ENCODE results near the gene RAD52.

Gene RAD52

DNA sequence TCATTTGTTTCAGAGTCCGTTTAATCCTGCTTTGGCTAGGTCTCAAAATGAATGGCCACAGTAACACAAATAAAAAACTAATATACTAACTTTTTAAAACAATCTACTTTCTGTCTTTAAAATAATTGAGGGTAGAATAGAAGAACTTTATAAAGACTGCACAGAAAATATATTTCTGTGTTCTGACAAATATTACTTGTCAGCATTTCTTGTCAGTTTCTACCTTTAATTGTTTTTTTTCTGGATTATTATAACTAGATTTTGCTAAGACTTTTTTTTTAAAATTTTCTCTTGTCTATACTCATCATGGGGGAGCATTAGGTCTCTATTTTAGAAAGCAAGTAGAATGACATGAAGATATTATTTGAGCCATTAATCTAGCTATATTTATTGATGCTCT, 86.2 kb downstream of the RAD52 start:
- DNase-seq = no peak

DNA sequence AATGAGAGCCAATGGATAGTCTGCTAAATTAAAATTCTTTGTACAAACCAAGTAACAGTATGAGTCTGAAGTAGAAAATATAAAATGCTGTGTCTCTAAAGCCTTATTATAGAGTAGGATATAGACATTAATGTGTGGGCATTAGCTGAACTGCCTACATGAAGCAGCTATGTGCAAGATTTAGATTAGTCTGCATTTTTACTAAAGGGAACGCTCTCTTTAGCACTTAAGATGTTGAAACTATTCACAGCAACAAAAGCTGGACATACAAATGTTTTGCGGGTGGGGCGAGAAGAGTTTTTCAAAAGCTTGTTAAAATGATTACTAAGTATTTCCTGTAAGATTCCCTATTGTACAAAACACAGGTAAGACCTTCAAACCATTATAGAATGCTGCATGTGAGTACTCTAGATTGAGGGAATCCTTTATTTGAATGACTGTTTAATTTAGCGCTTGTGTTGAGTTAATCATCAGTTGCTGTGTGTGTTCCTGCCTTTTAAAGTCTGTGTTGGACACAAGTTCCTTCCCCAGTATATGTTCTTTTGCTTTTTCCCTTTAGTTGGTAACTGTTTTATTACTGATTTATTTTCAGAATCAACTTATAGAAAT, 87.1 kb downstream of the RAD52 start:
- no peak for DNase-seq

Measured in NCI-H1417 (cell line).